Left colon (tissue), 2 donors: ENCODE data around the gene SERPINC1. TPM values are rescaled to one million over a fixed set of nuclear protein-coding genes. Genes with fewer than 3 reads are reported as not detected.
"Not testable (repeated sequence)": the region's sequence is repeated elsewhere in the genome, so short reads cannot be mapped to it uniquely, and the experiment has no call there.

ENCODE experiments used
- ATAC-seq: fragments of 200-7000 bp; cut with Tn5 transposase; one replicate; pipeline ENCODE4 v1.9.1; 2020; ENCODE audit warnings: mild to moderate bottlenecking, moderate library complexity
- DNase-seq, 2 donors: peaks; one replicate each; pipeline ENCODE4 v3.0.0-alpha.2; 2020
- intact Hi-C, 2 donors: fragments of 100-400 bp; cut with DNase I in 1 of 2; cut with micrococcal nuclease in 1 of 2; formaldehyde crosslinking; loops; one replicate each; pipeline versions ENCODE4 v1.11.2 to v1.14.0; 2022; cut with DNase I, micrococcal nuclease
- total RNA-seq, 2 donors: library from RNA; stranded (reverse); fragmentation: NEBNext Ultra II Directional; extraction: Animal tissue kit (Norgen Biotek cat#: 25700); gene quantifications; one replicate each; pipeline ENCODE4 v1.2.1, GENCODE V29; 2021
- donor health status: DM: no; HTN: no; CAD: no.
- donor health status: DM: yes; HTN: yes; CAD: no.

The SERPINC1 gene
- total RNA-seq, 2 donors from 2014 or later, result 0.49 TPM; not detected in 1

DNA sequence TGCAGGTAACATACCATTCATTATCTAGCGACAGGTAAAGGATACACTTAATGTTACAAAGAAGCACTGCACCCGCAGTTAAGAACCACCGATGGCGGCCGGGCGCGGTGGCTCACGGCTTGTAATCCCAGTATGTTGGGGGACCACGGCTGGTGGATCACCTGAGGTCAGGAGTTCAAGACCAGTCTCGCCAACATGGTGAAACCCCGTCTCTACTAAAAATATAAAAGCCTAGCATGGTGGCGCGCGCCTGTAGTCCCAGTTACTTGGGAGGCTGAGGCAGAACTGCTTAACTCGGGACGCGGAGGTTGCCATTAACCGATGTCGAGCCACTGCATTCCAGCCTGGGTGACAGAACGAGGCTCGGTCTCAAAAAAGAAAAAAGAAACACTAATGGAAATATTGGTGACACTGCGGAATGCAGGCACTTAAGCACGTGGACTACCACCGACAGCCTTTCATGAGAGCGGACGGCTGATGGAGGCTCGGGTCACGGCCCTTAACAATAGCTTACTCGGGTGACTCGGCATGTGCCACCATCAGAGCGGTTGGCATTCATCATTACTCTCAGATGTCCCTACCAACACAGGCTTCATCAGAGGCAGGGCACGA, 49.9 kb downstream of the SERPINC1 start:
- intact Hi-C loops, result no loop called here
- ATAC-seq (peak; percentile 1), DNase-seq (peak in 1 of 2 donors; percentile 48)

DNA sequence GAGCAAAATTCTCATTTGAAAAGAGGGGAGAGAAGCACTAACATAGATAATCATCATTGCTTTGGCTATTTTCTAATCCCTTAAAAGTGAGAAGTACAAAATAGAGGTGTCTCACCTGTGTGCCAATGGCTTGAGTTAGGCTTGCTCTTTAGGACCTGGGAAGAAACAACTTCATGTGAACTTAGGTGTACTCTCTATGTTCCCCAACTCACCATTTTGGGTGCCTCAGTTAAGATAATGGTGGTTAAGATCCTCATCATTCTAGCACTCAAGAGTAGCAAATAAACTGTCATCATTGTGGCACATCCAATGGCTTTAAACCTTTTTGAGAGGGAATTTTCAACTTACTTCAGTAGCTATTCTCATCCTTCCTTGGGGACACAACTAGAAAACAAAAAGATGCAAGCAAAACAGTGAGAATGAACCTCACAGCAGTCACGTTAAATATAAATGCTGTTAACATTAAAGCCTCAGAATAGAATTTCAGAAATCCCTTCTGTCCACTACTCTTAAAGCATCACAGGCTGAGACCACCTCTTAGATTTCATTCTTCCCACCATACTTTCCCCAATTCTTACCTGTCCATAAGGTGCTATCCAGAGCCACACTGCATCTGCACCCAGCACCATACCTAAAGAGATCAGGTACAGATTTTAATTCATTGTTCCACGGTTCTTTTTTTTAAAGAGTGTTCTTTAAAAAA, 50.6 kb downstream of the SERPINC1 start:
- DNase-seq (no peak), ATAC-seq (no peak)
- intact Hi-C loops, result no loop called here

DNA sequence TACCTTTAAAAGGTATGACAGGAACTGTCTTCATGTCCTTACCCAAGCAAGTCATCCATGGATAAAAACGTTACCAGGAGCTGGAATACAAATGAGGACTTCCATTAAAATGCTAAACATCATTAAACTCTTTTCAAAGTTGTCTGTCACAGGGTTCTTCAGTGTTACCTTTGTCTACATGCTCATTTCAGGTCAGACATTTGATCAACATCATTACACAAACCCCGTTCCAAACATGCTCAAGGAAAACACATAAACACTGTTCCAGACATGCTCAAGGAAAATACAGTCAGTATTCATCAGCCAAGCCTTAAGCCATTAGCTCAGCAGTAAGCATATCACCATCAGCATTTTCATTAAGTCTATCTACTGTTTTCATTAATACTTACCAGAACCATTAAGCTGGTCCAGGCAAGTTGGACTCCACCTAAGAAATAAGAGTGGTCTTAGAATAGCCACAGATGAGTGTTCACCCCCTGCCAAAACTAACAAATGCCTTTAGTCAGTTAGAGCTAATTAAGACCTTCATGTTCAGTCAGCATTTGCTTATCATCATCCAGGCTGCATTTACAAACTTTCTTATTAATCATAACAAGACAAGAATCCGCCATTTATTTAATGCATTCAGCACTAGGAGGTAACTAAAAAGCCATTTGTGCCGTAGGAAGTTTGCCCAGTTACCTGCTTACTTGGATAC, 51.5 kb downstream of the SERPINC1 start:
- ATAC-seq (no peak), DNase-seq (no peak)
- intact Hi-C loops, result no loop called here

DNA sequence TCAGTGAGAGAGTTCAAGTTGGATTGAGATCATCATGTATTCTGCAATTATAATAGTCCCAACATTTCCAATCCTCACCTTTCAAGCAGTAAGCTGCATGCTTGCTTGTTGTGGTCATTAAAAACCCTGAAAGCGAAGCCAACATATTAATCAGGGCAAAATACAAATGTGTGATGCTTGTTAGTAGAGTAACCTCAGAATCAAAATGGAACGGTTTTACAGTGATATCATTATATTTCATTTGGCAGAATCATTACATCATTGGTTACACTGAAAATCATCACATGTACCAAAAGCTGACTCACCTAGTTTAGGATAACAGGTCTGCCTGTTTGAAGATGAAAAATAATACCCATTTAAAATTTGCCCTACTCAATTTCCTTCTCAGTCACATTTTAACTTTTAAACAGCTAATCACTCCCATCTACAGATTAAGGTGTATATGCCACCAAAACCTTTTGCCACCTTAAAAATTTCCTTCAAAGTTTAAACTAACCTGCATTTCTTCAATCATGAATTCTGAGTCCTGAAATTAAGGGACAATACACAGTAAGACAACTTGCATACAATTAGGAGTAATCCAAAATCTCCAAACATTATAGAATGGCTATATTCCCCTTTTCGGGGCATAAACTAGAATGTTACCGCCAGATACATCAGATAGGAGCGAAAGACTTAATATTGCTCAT, 52.8 kb downstream of the SERPINC1 start:
- DNase-seq (no peak), ATAC-seq (no peak)
- intact Hi-C loops, result no loop called here

DNA sequence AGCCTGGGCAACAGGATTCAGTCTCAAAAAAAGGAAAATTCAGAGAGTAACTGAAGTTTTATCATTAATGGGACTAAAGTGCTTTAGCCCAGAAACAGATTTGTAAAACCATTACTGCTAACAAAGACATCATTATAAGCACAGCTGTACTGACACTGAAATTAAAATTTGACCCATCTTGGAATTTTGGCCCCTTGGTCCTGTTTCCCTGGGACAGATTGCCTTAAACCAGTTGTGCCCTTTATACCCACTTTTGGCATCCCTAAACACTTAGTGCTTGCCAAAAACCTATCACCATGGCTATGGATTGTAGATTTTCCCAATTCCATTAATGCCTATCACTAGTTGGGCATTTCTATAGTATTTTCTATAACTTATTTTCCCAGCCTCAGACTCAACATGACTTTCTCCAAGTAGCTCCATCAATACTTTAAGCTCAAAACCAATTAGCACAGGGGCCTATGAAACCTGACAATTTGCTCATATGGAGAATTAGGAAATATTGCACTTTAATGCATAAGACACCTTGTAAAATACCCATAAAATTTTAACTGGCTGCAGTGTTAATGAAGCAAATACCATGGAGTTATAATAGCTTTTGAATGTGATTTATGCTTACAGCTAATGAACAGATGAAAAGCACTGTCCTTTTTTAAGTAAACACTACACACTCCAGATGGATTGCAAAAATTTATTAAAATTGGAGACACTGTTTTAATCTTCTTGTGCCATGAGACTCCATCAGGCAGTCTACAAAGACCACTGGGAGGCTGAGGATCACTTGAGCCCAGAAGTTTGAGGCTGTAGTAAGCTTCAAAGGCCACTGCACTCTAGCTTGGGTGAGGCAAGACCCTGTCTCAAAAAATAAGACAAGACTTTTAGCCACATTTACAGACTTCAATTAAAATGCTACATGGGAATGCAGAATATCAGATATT, 53.6 kb downstream of the SERPINC1 start:
- no peak for ATAC-seq
- no peak for DNase-seq
- intact Hi-C loops, result no loop called here

DNA sequence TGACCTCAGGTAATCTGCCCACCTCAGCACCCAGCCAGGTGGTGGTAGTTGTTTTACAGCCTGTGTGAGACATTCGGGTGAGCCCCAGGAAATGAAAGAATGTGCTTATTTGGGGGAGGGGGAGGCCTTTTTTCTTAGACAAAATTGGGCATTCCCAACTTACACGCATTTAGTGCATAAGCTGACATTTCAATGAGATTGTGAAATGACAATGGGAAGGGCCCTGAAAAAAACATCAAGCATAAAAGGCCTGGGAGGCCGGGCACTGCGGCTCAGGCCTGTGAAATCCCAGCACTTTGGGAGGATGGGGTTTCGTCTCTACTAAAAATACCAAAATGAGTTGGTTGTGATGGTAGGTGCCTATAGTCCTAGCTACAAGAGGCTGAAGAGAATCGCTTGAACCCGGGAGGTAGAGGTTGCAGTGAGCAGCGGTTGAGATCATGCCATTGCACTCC, 54.3 kb downstream of the SERPINC1 start:
- ATAC-seq, result no peak
- intact Hi-C loops, result no loop called here
- no peak for DNase-seq

DNA sequence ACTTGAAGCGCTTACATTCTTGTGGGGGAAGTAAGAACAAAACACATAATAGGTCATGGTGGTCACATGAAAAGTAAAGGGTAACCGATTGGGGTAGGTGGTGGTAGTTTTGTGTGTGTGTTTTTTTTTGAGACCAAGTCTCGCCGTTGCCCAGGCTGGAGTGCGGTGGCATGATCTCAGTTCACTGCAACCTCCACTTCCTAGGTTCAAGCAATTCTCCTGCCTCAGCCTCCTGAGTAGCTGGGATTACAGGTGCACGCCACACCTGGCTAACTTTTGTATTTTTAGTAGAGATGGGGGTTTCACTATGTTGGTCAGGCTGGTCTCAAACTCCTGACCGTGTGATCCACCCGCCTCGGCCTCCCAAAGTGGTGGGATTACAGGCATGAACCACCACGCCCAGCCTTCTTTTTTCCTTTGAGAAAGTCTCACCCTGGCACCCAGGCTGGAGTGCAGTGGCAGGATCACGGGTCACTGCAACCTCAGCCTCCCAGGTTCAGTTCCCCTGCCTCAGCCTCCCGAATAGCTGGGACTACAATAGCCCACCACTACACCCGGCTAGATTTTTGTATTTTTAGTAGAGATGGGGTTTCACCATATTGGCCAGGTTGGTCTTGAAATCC, 54.9 kb downstream of the SERPINC1 start:
- DNase-seq, intact Hi-C loops: not testable (repeated sequence)
- peak; percentile 7 for ATAC-seq

DNA sequence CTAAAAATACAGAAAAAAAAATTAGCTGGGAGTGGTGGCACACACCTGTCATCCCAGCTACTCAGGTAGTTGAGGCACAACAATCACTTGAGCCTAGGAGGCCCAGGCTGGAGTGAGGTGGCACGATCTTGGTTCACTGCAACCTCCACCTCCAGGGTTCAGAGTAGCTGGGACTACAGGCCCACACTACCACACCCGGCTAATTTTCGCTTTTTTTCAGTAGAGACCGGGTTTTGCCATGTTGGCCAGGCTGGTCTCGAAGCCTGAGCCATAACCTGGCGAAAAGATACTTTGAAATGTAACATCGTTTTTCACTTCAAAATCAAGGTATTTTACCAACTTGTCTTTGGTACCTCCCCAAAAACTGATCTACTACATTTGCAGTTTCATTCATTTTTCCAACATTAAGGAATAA, 55.4 kb downstream of the SERPINC1 start:
- intact Hi-C loops, result no loop called here
- no peak for DNase-seq
- ATAC-seq, result peak; percentile 32

DNA sequence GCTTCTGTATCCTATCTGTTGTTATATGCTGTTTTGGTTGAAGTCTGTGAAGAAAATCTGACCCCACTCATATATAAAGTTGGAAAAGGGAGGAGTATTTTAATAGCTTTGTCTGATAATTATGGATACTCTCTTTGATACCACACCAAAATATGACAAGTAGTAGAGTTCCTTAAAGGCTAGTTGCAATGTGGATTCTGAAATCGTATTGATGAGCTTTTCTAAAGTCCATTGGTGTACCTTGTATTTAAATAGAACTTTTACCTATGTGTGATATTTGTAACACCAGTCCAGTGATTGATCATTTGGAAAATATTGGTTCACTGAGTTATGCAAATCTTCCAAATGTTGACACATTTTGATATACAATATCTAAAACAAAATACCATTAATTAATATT, 57.1 kb downstream of the SERPINC1 start:
- no peak for DNase-seq
- ATAC-seq, result no peak
- intact Hi-C loops, result no loop called here

DNA sequence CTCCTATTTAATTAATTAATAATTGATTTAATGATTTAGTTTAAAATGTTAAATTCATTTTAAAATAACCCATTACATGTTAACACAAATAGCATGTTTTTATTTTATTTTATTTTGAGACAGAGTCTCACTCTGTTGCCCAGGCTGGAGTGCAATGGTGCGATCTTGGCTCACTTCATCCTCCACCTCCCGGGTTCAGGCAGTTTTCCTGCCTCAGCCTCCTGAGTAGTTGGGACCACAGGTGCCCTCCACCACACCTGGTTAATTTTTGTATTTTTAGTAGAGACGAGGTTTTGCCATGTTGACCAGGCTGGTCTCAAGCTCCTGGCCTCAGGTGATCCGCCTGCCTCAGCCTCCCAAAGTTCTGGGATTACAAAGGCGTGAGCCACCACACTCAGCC, 57.6 kb downstream of the SERPINC1 start:
- ATAC-seq, DNase-seq, intact Hi-C loops: not testable (repeated sequence)

DNA sequence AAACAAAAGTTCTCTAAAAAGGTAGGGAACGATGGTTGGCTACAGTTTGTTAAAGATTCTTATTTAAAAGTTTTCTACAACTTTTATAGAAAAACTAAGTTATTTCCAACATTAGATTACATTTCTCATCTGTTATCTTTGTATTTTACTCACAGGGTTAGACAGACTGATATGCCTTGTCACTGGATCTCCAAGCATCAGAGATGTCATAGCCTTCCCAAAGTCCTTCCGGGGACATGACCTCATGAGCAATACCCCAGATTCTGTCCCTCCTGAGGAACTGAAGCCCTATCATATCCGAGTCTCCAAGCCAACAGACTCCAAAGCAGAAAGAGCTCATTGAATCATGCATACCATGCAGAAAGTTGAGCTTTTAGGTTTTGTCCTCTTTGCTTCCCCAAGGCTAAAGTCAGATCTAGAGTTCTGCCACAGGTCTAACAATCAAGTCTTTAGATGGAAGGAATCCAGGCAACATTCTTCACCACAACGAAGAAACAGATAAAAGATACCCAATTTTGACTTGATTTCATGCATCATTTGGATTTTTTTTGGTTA, 59.7 kb downstream of the SERPINC1 start:
- DNase-seq, result no peak

DNA sequence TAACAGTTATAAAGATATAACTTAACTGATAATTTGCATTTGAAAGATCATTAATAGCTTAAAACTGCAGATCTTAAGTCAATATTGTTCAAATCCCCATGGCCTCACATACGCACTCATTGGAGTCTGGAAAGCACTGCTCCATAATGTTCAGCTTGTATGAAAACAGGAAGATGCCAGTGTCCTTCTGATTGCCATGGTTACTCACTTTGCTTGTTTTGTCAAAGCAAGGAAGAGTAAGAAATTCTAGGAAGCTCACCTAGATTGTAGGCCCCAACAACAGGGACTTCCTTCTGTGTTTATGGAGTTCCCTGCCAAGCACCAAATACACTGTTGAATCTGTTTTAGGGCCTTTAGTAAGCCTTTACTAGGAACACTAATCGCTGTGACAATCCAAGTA, 60.2 kb downstream of the SERPINC1 start:
- ATAC-seq (no peak), DNase-seq (no peak)
- intact Hi-C loops, result no loop called here

More for the DNA sequence above, 59.7 kb downstream of the SERPINC1 start:
- intact Hi-C loops, result no loop called here
- ATAC-seq, result no peak

DNA sequence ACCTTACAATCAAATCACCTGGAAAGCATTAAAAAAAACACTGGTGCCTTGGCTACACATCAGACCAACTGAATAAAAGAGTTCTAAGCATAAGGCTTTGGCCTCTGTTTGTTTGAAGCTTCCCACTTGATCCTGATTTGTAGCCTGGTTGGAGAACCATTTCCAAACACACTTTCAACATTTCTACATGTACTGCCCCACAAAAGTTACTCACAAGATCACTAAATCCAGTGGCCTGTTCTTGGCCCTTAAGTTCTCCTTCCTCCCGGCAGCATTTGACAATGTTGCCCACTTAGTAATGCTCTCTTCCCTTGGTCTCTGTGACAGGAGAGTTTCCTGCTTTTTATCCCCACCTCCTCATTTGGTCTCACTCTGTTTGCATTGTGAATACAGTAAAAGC, 61.1 kb downstream of the SERPINC1 start:
- intact Hi-C loops, result no loop called here
- DNase-seq (no peak), ATAC-seq (no peak)

Other genes starting within 250 kb of the SERPINC1 start
- 1 to 10 TPM; 1.3 to 1.7 TPM for gene ANKRD45, start 247.5 kb downstream of the SERPINC1 start, total RNA-seq
- 10 to 100 TPM; 23.3 to 25.1 TPM for gene KLHL20, start 202.3 kb downstream of the SERPINC1 start, total RNA-seq
- 10 to 100 TPM; 24.3 to 27.4 TPM for gene DARS2, start 92.7 kb downstream of the SERPINC1 start, total RNA-seq
- 1 to 10 TPM; 3.2 to 6.8 TPM for gene CENPL, start 92.4 kb downstream of the SERPINC1 start, total RNA-seq
- 100 to 1,000 TPM; 241 to 261 TPM for gene GAS5, start 49.3 kb downstream of the SERPINC1 start, total RNA-seq
- 1 to 10 TPM; 7.1 to 8.4 TPM for gene ZBTB37, start 48.9 kb downstream of the SERPINC1 start, total RNA-seq
- 10 to 100 TPM; 34.9 to 37.8 TPM for gene RC3H1, start 105.0 kb upstream of the SERPINC1 start, total RNA-seq
- 10 to 100 TPM; 67.8 to 70.4 TPM for gene RABGAP1L, start 242.2 kb upstream of the SERPINC1 start, total RNA-seq